ENCODE data around the gene ASIC1.

ASIC1 gene

GRCh38 chr12:50110127-50110761 lies 52.8 kb downstream of the ASIC1 start:
- no peaks in the 10 kb centered on the region for H3K27me3 ChIP-seq (ENCODE audit: insufficient read depth, low read depth)
- no peaks in the 10 kb centered on the region for H4K20me1 ChIP-seq (ENCODE audit: insufficient read depth)
- no peak overlapping the region for H3K4me3 ChIP-seq (IDR thresholded peaks at IDR 0.05; ENCODE audit: insufficient read depth, low read depth, low read length)
- peak overlapping the region; percentile 53 for H2AFZ ChIP-seq (ENCODE audit: low read depth)
- H3K27ac ChIP-seq = peak overlapping the region; percentile 92
- TF ChIP-seq CTCF (conservative IDR thresholded peaks at IDR 0.05; ENCODE audit: low read depth, low read length) = no peak
- peaks cover 27% of the 10 kb centered on the region for H3K79me2 ChIP-seq (ENCODE audit: insufficient read depth, low read depth)
- H3K4me1 ChIP-seq (ENCODE audit: low read depth, poor library complexity, severe bottlenecking) = peaks cover 50% of the 10 kb centered on the region
- H3K9ac ChIP-seq = peak overlapping the region; percentile 50
- no peaks in the 10 kb centered on the region for H3K36me3 ChIP-seq (ENCODE audit: insufficient read depth)
- peak overlapping the region; percentile 93 for H3K4me2 ChIP-seq

- peak overlapping the region; percentile 92 for H3K27ac ChIP-seq
Observed at GRCh38 chr12:50110762-50111351, 53.5 kb downstream of the ASIC1 start.

GRCh38 chr12:50111395-50111692 lies 53.9 kb downstream of the ASIC1 start:
- H3K4me2 ChIP-seq = peak overlapping the region; percentile 93
- H3K36me3 ChIP-seq (ENCODE audit: insufficient read depth) = no peaks in the 10 kb centered on the region
- H3K79me2 ChIP-seq (ENCODE audit: insufficient read depth, low read depth) = peaks cover 37% of the 10 kb centered on the region
- no peaks in the 10 kb centered on the region for H4K20me1 ChIP-seq (ENCODE audit: insufficient read depth)
- H2AFZ ChIP-seq (ENCODE audit: low read depth) = peak overlapping the region; percentile 53
- H3K4me1 ChIP-seq (ENCODE audit: low read depth, poor library complexity, severe bottlenecking) = peaks cover 50% of the 10 kb centered on the region
- TF ChIP-seq CTCF (conservative IDR thresholded peaks at IDR 0.05; ENCODE audit: low read depth, low read length) = 0 out of 2 replicates have a peak, but pooled peaks have one; percentile 88
- no peaks in the 10 kb centered on the region for H3K27me3 ChIP-seq (ENCODE audit: insufficient read depth, low read depth)
- peak overlapping the region; percentile 92 for H3K27ac ChIP-seq
- peak overlapping the region; percentile 50; the same call in 1 of the 2 replicates for H3K9ac ChIP-seq
- no peak overlapping the region for H3K4me3 ChIP-seq (IDR thresholded peaks at IDR 0.05; ENCODE audit: insufficient read depth, low read depth, low read length)

More at GRCh38 chr12:50110762-50111351, 53.5 kb downstream of the ASIC1 start:
- Histone ChIP-seq H2AFZ (ENCODE audit: low read depth) (peak overlapping the region; percentile 53), H3K4me2 (peak overlapping the region; percentile 93), H3K4me1 (ENCODE audit: low read depth, poor library complexity, severe bottlenecking) (peaks cover 50% of the 10 kb centered on the region), H3K79me2 (ENCODE audit: insufficient read depth, low read depth) (peaks cover 32% of the 10 kb centered on the region), H3K4me3 (IDR thresholded peaks at IDR 0.05; ENCODE audit: insufficient read depth, low read depth, low read length) (no peak overlapping the region), H3K36me3 (ENCODE audit: insufficient read depth) (no peaks in the 10 kb centered on the region), H4K20me1 (ENCODE audit: insufficient read depth) (no peaks in the 10 kb centered on the region), H3K9ac (peak overlapping the region; percentile 50), H3K27me3 (ENCODE audit: insufficient read depth, low read depth) (no peaks in the 10 kb centered on the region)
- no peak for TF ChIP-seq CTCF (conservative IDR thresholded peaks at IDR 0.05; ENCODE audit: low read depth, low read length)

- peak within 1 kb of the TSS; percentile 93 for H3K4me2 ChIP-seq
- H3K79me2 ChIP-seq (ENCODE audit: insufficient read depth, low read depth) = peaks cover 42% of the 10 kb centered on the region
- H3K27ac ChIP-seq = peak within 1 kb of the TSS; percentile 92
- H3K4me3 ChIP-seq (IDR thresholded peaks at IDR 0.05; ENCODE audit: insufficient read depth, low read depth, low read length) = no peak within 1 kb of the TSS
- H4K20me1 ChIP-seq (ENCODE audit: insufficient read depth) = no peaks in the 10 kb centered on the region
- no peaks in the 10 kb centered on the region for H3K36me3 ChIP-seq (ENCODE audit: insufficient read depth)
- H3K4me1 ChIP-seq (ENCODE audit: low read depth, poor library complexity, severe bottlenecking) = peaks cover 50% of the 10 kb centered on the region
- peak; percentile 33 for TF ChIP-seq CTCF (conservative IDR thresholded peaks at IDR 0.05; ENCODE audit: low read depth, low read length)
- peak within 1 kb of the TSS; percentile 64 for H2AFZ ChIP-seq (ENCODE audit: low read depth)
- no peaks in the 10 kb centered on the region for H3K27me3 ChIP-seq (ENCODE audit: insufficient read depth, low read depth)
- peak within 1 kb of the TSS; percentile 68; the same call in 1 of the 2 replicates for H3K9ac ChIP-seq
Observed at GRCh38 chr12:50111693-50112455, 54.5 kb downstream of the ASIC1 start, which contains the start of gene COX14. COX14 (plus strand) TSS chr12:50112236; CDS start chr12:50120044, 7,808 bp downstream.

Data from KMS-11 (cell line).